ENCODE data around the gene EXOC3. TPM values are rescaled to one million over a fixed set of nuclear protein-coding genes. Genes with fewer than 3 reads are reported as not detected.
A peak's percentile ranks its signal among the peaks of the same experiment; 100 is the strongest.

Gene EXOC3
- total and polyA plus RNA-seq, 2 of the 4 experiments (the other 2 are of a cell fraction): 35.1 to 47.5 TPM

- H2BK20ac ChIP-seq (ENCODE audit: low read depth, low read length): peak overlapping the region; percentile 99
- H3K27ac ChIP-seq (ENCODE audit: insufficient read depth, low read length): peak overlapping the region; percentile 94
- no TSS peak for BruUV-seq (replicated peaks)
- peak overlapping the region; percentile 96 for H3K23ac ChIP-seq (ENCODE audit: low read depth, low read length)
- peaks cover 43% of the 10 kb centered on the region for H3K4me1 ChIP-seq (ENCODE audit: control insufficient read depth, insufficient read depth, low read length)
- H3K9ac ChIP-seq (ENCODE audit: low read depth, low read length): peak overlapping the region; percentile 58
- peaks cover 10% of the 10 kb centered on the region for H3K36me3 ChIP-seq (ENCODE audit: control insufficient read depth, insufficient read depth, low read length)
- dilution Hi-C loops (cut with HindIII; ENCODE audit: low sequenced_read_pairs, unreplicated experiment) (no loop called here), intact Hi-C loops (cut with micrococcal nuclease) (loop anchor here (2.0 kb wide), 1 partner anchor 27 kb away; no protein-coding TSS in a partner anchor), in situ Hi-C loops (cut with MboI; ENCODE audit: low sequenced_read_pairs) (no loop called here)
- peak overlapping the region; percentile 98 for H2AK5ac ChIP-seq (ENCODE audit: low read depth, low read length)
- H2BK15ac ChIP-seq (ENCODE audit: low read depth, low read length): peak overlapping the region; percentile 94; the same call in 2 of the 3 replicates
- peaks cover 20 to 57% of the 10 kb centered on the region in 2 experiments for H3K79me1 ChIP-seq (ENCODE audit: low read depth in 1 of 2, low read length in 2 of 2)
- peak overlapping the region; percentile 94 for H4K5ac ChIP-seq (ENCODE audit: low read depth, low read length)
- peak overlapping the region; percentile 100 for H3K4ac ChIP-seq (ENCODE audit: low read depth, low read length)
- H3K18ac ChIP-seq (ENCODE audit: low read depth, low read length): peak overlapping the region; percentile 92
- no peaks in the 10 kb centered on the region for H3K27me3 ChIP-seq (ENCODE audit: control insufficient read depth, insufficient read depth, low read length)
- H3K9me3 ChIP-seq (ENCODE audit: control insufficient read depth, insufficient read depth, low read length): no peaks in the 10 kb centered on the region
- TF ChIP-seq FOS (IDR thresholded peaks at IDR 0.05; ENCODE audit: low read depth, low read length) (peak; percentile 67), RCOR1 (IDR thresholded peaks at IDR 0.05; ENCODE audit: insufficient replicate concordance, low read length) (peak; percentile 21), MXI1 (IDR thresholded peaks at IDR 0.05; ENCODE audit: borderline replicate concordance, low read depth, low read length) (no peak), POLR2A (IDR thresholded peaks at IDR 0.05; ENCODE audit: low read depth, low read length) (peak; percentile 81), MAZ (IDR thresholded peaks at IDR 0.05; ENCODE audit: borderline replicate concordance, low read depth, low read length) (0 out of 2 replicates have a peak, but pooled peaks have one; percentile 32), BHLHE40 (IDR thresholded peaks at IDR 0.05; ENCODE audit: low read depth, low read length) (no peak), SMC3 (IDR thresholded peaks at IDR 0.05; ENCODE audit: low read depth, low read length) (no peak; the same call in 1 of the 2 replicates), CTCF (conservative IDR thresholded peaks at IDR 0.05; ENCODE audit: low read depth, low read length) (no peak), NFE2L2 (IDR thresholded peaks at IDR 0.05; ENCODE audit: low read depth, low read length) (0 out of 2 replicates have a peak, but pooled peaks have one; percentile 1)
- H4K91ac ChIP-seq (ENCODE audit: insufficient read depth, low read depth, low read length): peak overlapping the region; percentile 100
- H2AFZ ChIP-seq (replicated peaks; ENCODE audit: low read length, poor library complexity): peak overlapping the region; percentile 73
- DNase-seq: peak; percentile 94
- peak overlapping the region; percentile 99 for H3K14ac ChIP-seq (replicated peaks; ENCODE audit: low read depth, low read length)
- peak overlapping the region; percentile 91 to 98 for H4K8ac ChIP-seq (ENCODE audit: low read depth in 2 of 2, low read length in 2 of 2)
- H3K56ac ChIP-seq (ENCODE audit: extremely low read depth, insufficient read depth, low read length): peak overlapping the region; percentile 96
- H3K4me2 ChIP-seq (ENCODE audit: low read depth, low read length): no peak overlapping the region
- peak overlapping the region; percentile 90 for H2AK9ac ChIP-seq (replicated peaks; ENCODE audit: low read depth, low read length, poor library complexity)
- no peak overlapping the region for H3K4me3 ChIP-seq (ENCODE audit: insufficient read depth, low read depth, low read length)
- peak; percentile 66 for ATAC-seq (ENCODE audit: low read depth)
- WGBS, 2 experiments (ENCODE audit: extremely low coverage in 2 of 2, insufficient read length in 1 of 2): 11% methylated on average over 7 of the region's 21 CpGs; no CpG with 5 or more reads in 1 of the 2 experiments
- no peaks in the 10 kb centered on the region; the same call in 1 of the 2 replicates for H4K20me1 ChIP-seq (ENCODE audit: insufficient read depth, low read length)
- peak overlapping the region; percentile 99 for H2BK120ac ChIP-seq (ENCODE audit: low read depth, low read length)
- H2BK5ac ChIP-seq (ENCODE audit: low read depth, low read length, poor library complexity, severe bottlenecking): peak overlapping the region; percentile 94
- ChIA-PET POLR2A (ENCODE audit: unreplicated experiment) (interaction anchor here (0.8 kb wide), 1 partner anchor 15 kb away, joined by 3 read pairs; no protein-coding TSS in a partner anchor), CTCF (no interaction called here)
- H3K9me1 ChIP-seq (ENCODE audit: insufficient read depth, low read length): peaks cover 25% of the 10 kb centered on the region
These were observed 47.6 kb upstream of the EXOC3 start for GRCh38 chr5:395156-395920.
